ENCODE results near the gene MEST. TPM values are rescaled to one million over a fixed set of nuclear protein-coding genes. Genes with fewer than 3 reads are reported as not detected.
A peak's percentile ranks its signal among the peaks of the same experiment; 100 is the strongest.

MEST gene
- total RNA-seq, 4 donors from 2014 or later, result 5.2 to 14.0 (median 9.3) TPM

- peak overlapping the region; percentile 40 to 68 (median 50) for H3K4me3 ChIP-seq
- H3K4me1 ChIP-seq, result peaks cover 7 to 20% (median 9%) of the 10 kb centered on the region in 3 donors
- DNase-seq, result no peak
These were observed 6.2 kb upstream of the MEST start for GRCh38 chr7:130485734-130486113.

GRCh38 chr7:130486114-130486953 lies 5.6 kb upstream of the MEST start:
- H3K27ac ChIP-seq, result peak overlapping the region; percentile 2 to 36 (median 19)
- no peak for DNase-seq
- 4 to 24% methylated on average over 9 to 10 of the region's 67 CpGs for WGBS, 2 donors
- peak overlapping the region; percentile 40 to 68 (median 50) for H3K4me3 ChIP-seq
- peaks cover 7 to 26% (median 10%) of the 10 kb centered on the region in 3 donors for H3K4me1 ChIP-seq
- H3K27me3 ChIP-seq, result peaks cover 0 to 65% (median 0%) of the 10 kb centered on the region in 4 donors
- TF ChIP-seq, protein P1, sequence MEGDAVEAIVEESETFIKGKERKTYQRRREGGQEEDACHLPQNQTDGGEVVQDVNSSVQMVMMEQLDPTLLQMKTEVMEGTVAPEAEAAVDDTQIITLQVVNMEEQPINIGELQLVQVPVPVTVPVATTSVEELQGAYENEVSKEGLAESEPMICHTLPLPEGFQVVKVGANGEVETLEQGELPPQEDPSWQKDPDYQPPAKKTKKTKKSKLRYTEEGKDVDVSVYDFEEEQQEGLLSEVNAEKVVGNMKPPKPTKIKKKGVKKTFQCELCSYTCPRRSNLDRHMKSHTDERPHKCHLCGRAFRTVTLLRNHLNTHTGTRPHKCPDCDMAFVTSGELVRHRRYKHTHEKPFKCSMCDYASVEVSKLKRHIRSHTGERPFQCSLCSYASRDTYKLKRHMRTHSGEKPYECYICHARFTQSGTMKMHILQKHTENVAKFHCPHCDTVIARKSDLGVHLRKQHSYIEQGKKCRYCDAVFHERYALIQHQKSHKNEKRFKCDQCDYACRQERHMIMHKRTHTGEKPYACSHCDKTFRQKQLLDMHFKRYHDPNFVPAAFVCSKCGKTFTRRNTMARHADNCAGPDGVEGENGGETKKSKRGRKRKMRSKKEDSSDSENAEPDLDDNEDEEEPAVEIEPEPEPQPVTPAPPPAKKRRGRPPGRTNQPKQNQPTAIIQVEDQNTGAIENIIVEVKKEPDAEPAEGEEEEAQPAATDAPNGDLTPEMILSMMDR (IDR thresholded peaks at IDR 0.05), result peak; percentile 68 to 82 (median 76)
- TF ChIP-seq POLR2A (IDR thresholded peaks at IDR 0.05), result no peak
- no peaks in the 10 kb centered on the region for H3K9me3 ChIP-seq
- intact Hi-C loops (cut with DNase I), result no loop called here
- no peaks in the 10 kb centered on the region for H3K36me3 ChIP-seq

More at GRCh38 chr7:130485734-130486113, 6.2 kb upstream of the MEST start:
- intact Hi-C loops (cut with DNase I), result no loop called here
- TF ChIP-seq POLR2A (IDR thresholded peaks at IDR 0.05), result no peak
- TF ChIP-seq, protein P1 (IDR thresholded peaks at IDR 0.05), result no peak
- Histone ChIP-seq H3K27ac (no peak overlapping the region), H3K36me3 (no peaks in the 10 kb centered on the region), H3K27me3 (peaks cover 0 to 59% (median 0%) of the 10 kb centered on the region in 4 donors), H3K9me3 (no peaks in the 10 kb centered on the region)
- WGBS, 2 donors, result 67 to 68% methylated on average over 11 of the region's 11 CpGs

DNA sequence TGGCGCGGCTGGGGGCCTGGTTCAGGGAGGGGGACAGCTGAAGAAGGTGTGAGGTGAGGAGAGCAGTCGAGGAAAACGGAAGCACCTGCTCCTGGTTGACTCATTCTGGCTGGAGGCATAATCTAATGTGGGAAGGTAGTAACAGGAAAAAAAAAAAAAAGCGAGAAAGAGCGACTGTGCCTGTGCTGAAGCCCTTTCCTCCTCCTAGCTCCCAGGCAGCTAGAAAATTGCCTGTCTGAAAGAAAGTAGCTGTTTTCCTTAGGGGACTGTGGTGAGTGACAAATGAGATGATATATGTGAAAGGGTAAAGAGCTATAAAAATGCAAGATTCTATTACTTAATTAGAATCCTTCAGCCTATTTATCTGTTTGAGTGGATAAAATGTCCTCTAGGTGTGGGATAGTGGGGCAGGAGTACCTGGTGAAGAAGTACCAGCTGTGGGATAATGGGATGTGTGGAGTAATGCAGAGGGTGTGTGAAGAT lies 4.9 kb upstream of the MEST start:
- intact Hi-C loops (cut with DNase I), result no loop called here
- Histone ChIP-seq H3K27me3 (peaks cover 0 to 72% (median 0%) of the 10 kb centered on the region in 4 donors), H3K36me3 (no peaks in the 10 kb centered on the region), H3K4me1 (peaks cover 7 to 33% (median 17%) of the 10 kb centered on the region in 3 donors), H3K9me3 (no peaks in the 10 kb centered on the region), H3K4me3 (peak overlapping the region; percentile 40 to 68 (median 50)), H3K27ac (peak overlapping the region in 3 of 4 donors; percentile 15 to 36 (median 23))
- TF ChIP-seq, protein P1 (IDR thresholded peaks at IDR 0.05), result no peak
- TF ChIP-seq POLR2A (IDR thresholded peaks at IDR 0.05), result no peak
- WGBS, 2 donors, result 10 to 26% methylated on average over 3 to 6 of the region's 6 CpGs
- no peak for DNase-seq

DNA sequence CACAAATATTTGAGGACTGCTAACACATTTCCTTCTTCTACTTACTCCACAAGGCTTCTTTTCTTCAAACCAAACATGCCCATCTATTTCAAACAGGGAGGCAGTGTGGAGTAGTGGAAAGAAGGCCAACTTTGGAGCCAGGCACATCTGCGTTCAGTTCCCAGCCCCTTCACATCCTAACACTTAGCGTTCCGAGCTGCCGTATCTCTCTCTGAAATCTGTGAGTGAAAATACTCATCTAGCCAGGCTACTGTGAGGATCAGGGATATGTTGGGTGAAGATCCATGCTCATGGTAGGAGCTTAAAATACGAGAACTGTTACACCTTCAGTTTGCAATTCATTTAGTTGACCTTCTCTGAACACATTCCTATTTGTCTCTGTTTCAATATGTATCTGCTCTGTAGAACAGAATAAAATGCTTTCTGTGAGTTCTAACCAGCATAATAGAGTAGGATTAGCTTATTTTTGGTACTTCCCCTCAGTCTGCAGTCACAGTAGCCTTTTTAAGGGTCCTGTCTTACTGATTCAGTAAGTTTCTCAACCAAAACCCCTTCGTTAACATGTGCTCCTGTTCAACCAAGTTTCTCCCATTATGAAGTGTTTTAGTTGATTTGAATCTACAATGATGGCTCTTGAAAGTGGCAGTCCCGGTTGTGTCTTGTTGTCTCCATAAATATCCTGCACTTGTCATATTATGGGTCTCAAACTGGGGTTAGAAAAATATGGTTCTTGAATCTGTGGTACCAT lies 3.3 kb upstream of the MEST start:
- intact Hi-C loops (cut with DNase I), result no loop called here
- Histone ChIP-seq H3K4me1 (peaks cover 7 to 48% (median 20%) of the 10 kb centered on the region in 3 donors), H3K27ac (no peak overlapping the region), H3K36me3 (no peaks in the 10 kb centered on the region), H3K9me3 (no peaks in the 10 kb centered on the region), H3K27me3 (peaks cover 0 to 79% (median 0%) of the 10 kb centered on the region in 4 donors), H3K4me3 (no peak overlapping the region)
- TF ChIP-seq, protein P1 (IDR thresholded peaks at IDR 0.05), result no peak
- no peak for TF ChIP-seq POLR2A (IDR thresholded peaks at IDR 0.05)
- DNase-seq, result no peak
- 84 to 92% methylated on average over 7 of the region's 7 CpGs for WGBS, 2 donors
